HepG2 (cell line): Measurements from ENCODE around the gene SAMD8. TPM values are rescaled to one million over a fixed set of nuclear protein-coding genes. Genes with fewer than 3 reads are reported as not detected.

Source experiments
- ATAC-seq: fragments of 200-7000 bp; cut with Tn5 transposase; 3 replicates; pipeline ENCODE4 v1.9.1; 2020; ENCODE audit warnings: mild to moderate bottlenecking, moderate library complexity
- BruUV-seq: library from RNA; stranded (reverse); fragments of 400-500 nt; replicated peaks from 2 replicates; lab custom pipeline; 2021; lab: Mats Ljungman, UMichigan
- CTCF ChIA-PET: fragments of 300-600 bp; formaldehyde crosslinking; extraction: SDS; loops from one replicate; lab custom pipeline; 2021; ENCODE audit warnings: low total read pairs, inconsistent platforms, low intra/inter-chr PET ratio; lab: Yijun Ruan, JAX
- POLR2A ChIA-PET: fragments of 350-600 bp; sonication (Branson Sonifier 250); formaldehyde crosslinking; loops from one replicate; lab custom pipeline; 2020; ENCODE audit warnings: antibody characterized with exemption, inconsistent platforms; lab: Yijun Ruan, JAX
- DNase-seq: peaks from one replicate; pipeline ENCODE4 v3.0.0-alpha.2; 2015; ENCODE audit warnings: low spot score
- FAIRE-seq: peaks from 3 replicates; lab custom pipeline; 2011; peaks lifted over from hg19 to GRCh38; lab: Jason Lieb, UNC
- H2AFZ ChIP-seq: one replicate; pipeline ENCODE4 v1.6.1; 2011; ENCODE audit warnings: low read length, inconsistent platforms
- H3K27ac ChIP-seq: fragments of 300-600 bp; 3 replicates; pipeline ENCODE4 v1.8.0; 2011; ENCODE audit warnings: mixed run types, mild to moderate bottlenecking, mixed read lengths, low read length, inconsistent platforms; ENCODE audit not compliant: insufficient read depth; ENCODE audit errors: extremely low read length
- H3K27me3 ChIP-seq, 2 experiments: fragments of 200-600 bp in 1 of 2; 2 replicates in 1 of 2; 3 replicates in 1 of 2; pipeline versions ENCODE4 v1.6.0 to v1.8.0; 2011; ENCODE audit warnings: low read length in 2 of 2, mild to moderate bottlenecking in 2 of 2, moderate library complexity in 2 of 2, inconsistent platforms in 1 of 2; ENCODE audit not compliant: insufficient read depth in 2 of 2, control insufficient read depth in 1 of 2
- H3K36me3 ChIP-seq, 2 experiments: fragments of 200-600 bp in 1 of 2; replicated peaks in 1 of 2; 2 replicates in 1 of 2; 3 replicates in 1 of 2; pipeline versions ENCODE4 v1.5.1 to v1.8.0; 2011; ENCODE audit warnings: low read length in 2 of 2, inconsistent platforms in 1 of 2; ENCODE audit not compliant: insufficient read depth in 2 of 2, control insufficient read depth in 1 of 2
- H3K4me1 ChIP-seq: 2 replicates; pipeline ENCODE4 v1.5.1; 2012; ENCODE audit warnings: low read length, inconsistent platforms; ENCODE audit not compliant: insufficient read depth
- H3K4me2 ChIP-seq: 2 replicates; pipeline ENCODE4 v1.6.0; 2011; ENCODE audit warnings: low read depth, low read length, inconsistent platforms
- H3K4me3 ChIP-seq, 3 experiments: fragments of 200-600 bp in 1 of 3; sonication (generic), shearing (Covaris generic) in 1 of 3; replicated peaks in 1 of 3; 2 replicates each; pipeline ENCODE4 v1.5.1; 2011 to 2016; ENCODE audit warnings: low read length in 3 of 3, inconsistent platforms in 2 of 3, low read depth in 2 of 3, mild to moderate bottlenecking in 2 of 3, control low read depth in 1 of 3, mixed read lengths in 1 of 3; ENCODE audit not compliant: insufficient read depth in 1 of 3
- H3K79me2 ChIP-seq: one replicate; pipeline ENCODE4 v1.6.1; 2011; ENCODE audit warnings: low read length, inconsistent platforms; ENCODE audit not compliant: insufficient read depth
- H3K9ac ChIP-seq: 2 replicates; pipeline ENCODE4 v1.6.0; 2011; ENCODE audit warnings: mild to moderate bottlenecking, low read depth, low read length, inconsistent platforms; ENCODE audit not compliant: insufficient read depth
- H3K9me3 ChIP-seq: 2 replicates; pipeline ENCODE4 v1.5.1; 2012; ENCODE audit warnings: mild to moderate bottlenecking, low read length
- H4K20me1 ChIP-seq: 2 replicates; pipeline ENCODE4 v1.6.0; 2011; ENCODE audit warnings: inconsistent platforms, mild to moderate bottlenecking, low read length, moderate library complexity; ENCODE audit not compliant: insufficient read depth
- KLF9 ChIP-seq: IDR thresholded peaks from 2 replicates; pipeline ENCODE4 v1.6.1; 2016; ENCODE audit warnings: low read depth
- MAF1 ChIP-seq: sonication (generic); formaldehyde crosslinking; IDR thresholded peaks from 2 replicates; pipeline ENCODE4 v1.5.0; 2020; ENCODE audit warnings: missing genetic modification reagents, borderline replicate concordance
- WGBS: methylation state at CpG from one replicate; pipeline ENCODE4 v1.1.6; 2017; ENCODE audit warnings: low lambda C conversion rate; 5-methylcytosine and 5-hydroxymethylcytosine counted together
- in situ Hi-C: cut with HindIII; loops from 2 replicates; pipeline ENCODE4 v1.10.0; 2017; ENCODE audit warnings: low pct_unique_long_range_greater_than_20kb; ENCODE audit not compliant: extremely low pct_ligation_motif_present
- intact Hi-C: fragments of 100-400 bp; cut with micrococcal nuclease; formaldehyde crosslinking; loops from one replicate; pipeline ENCODE4 v1.10.0; 2022; ENCODE audit not compliant: unreplicated experiment
- polyA plus RNA-seq, 8 experiments: library from polyadenylated mRNA; depleted of rRNA in 3 of 8; stranded (reverse) in 7 of 8; unstranded in 1 of 8; fragments of >200 nt; fragmentation: Illumina TruSeq in 4 of 8; extraction: Trizol in 4 of 8; gene quantifications; 2 replicates each; pipeline versions ENCODE4 v1.2.1 to v1.2.3, GENCODE V29; 2011 to 2016; ENCODE audit warnings: low read depth in 4 of 8, missing spikeins in 1 of 8, mixed read lengths in 1 of 8; ENCODE audit not compliant: insufficient read depth in 1 of 8
- total RNA-seq, 5 experiments: library from RNA; depleted of rRNA; stranded (reverse); fragments of >200 nt; fragmentation: Illumina TruSeq; extraction: Trizol; gene quantifications; 2 replicates each; pipeline ENCODE4 v1.2.3, GENCODE V29; 2016; ENCODE audit warnings: low read depth in 1 of 5
- TF ChIP-seq, protein P1 (sequence below): sonication (generic); formaldehyde crosslinking; IDR thresholded peaks from 2 replicates; pipeline ENCODE4 v1.8.1; 2022; ENCODE audit warnings: low read depth, mild to moderate bottlenecking, missing genetic modification reagents
- TF ChIP-seq, protein P2 (sequence below): sonication (generic); formaldehyde crosslinking; IDR thresholded peaks from 2 replicates; pipeline ENCODE4 v1.4.0; 2020; ENCODE audit warnings: missing genetic modification reagents

Gene SAMD8
- total and polyA plus RNA-seq, 2 of the 13 experiments (the other 11 are each of a cell fraction or from before 2014, with no cell fraction given): 10.4 to 13.2 TPM

- ChIA-PET POLR2A (no interaction called here), CTCF (no interaction called here)
- peaks cover 33% of the 10 kb centered on the region for H3K4me1 ChIP-seq
- H3K79me2 ChIP-seq: no peaks in the 10 kb centered on the region
- no peaks in the 10 kb centered on the region for H3K9me3 ChIP-seq
- no peak overlapping the region for H3K27ac ChIP-seq
- no TSS peak for BruUV-seq
- in situ Hi-C loops: no loop called here
- peaks cover 3 to 49% of the 10 kb centered on the region in 2 experiments; a peak in 3 of 5 replicates for H3K27me3 ChIP-seq
- H3K36me3 ChIP-seq: no peaks in the 10 kb centered on the region
- intact Hi-C loops: no loop called here
- DNase-seq (no peak), FAIRE-seq (no peak)
- no peak overlapping the region for H2AFZ ChIP-seq
- H3K4me3 ChIP-seq: no peak overlapping the region
- H4K20me1 ChIP-seq: no peaks in the 10 kb centered on the region
- no peak overlapping the region for H3K9ac ChIP-seq
- no peak for TF ChIP-seq MAF1 (CRISPR knock-in tag)
- TF ChIP-seq, all 625 proteins: peak for 0
- ATAC-seq: no peak
- WGBS: 51% methylated on average over 10 of the region's 10 CpGs
- no peak overlapping the region for H3K4me2 ChIP-seq
Observed at GRCh38 chr10:75083972-75084833, 27.3 kb upstream of the SAMD8 start.

- CTCF ChIA-PET: no interaction called here
- H3K4me1 ChIP-seq: peaks cover 26% of the 10 kb centered on the region
- H3K27ac ChIP-seq: no peak overlapping the region
- FAIRE-seq (no peak), DNase-seq (no peak), ATAC-seq (no peak)
- peaks cover 3 to 49% of the 10 kb centered on the region in 2 experiments; a peak in 3 of 5 replicates for H3K27me3 ChIP-seq
- no peak overlapping the region for H3K4me3 ChIP-seq
- H3K9me3 ChIP-seq: no peaks in the 10 kb centered on the region
- H3K36me3 ChIP-seq: no peaks in the 10 kb centered on the region
- no peak overlapping the region for H2AFZ ChIP-seq
- BruUV-seq: no TSS peak
- POLR2A ChIA-PET: no interaction called here
- H3K4me2 ChIP-seq: no peak overlapping the region
- in situ Hi-C loops: no loop called here
- WGBS: 61% methylated on average over 10 of the region's 19 CpGs
- TF ChIP-seq, protein P1, sequence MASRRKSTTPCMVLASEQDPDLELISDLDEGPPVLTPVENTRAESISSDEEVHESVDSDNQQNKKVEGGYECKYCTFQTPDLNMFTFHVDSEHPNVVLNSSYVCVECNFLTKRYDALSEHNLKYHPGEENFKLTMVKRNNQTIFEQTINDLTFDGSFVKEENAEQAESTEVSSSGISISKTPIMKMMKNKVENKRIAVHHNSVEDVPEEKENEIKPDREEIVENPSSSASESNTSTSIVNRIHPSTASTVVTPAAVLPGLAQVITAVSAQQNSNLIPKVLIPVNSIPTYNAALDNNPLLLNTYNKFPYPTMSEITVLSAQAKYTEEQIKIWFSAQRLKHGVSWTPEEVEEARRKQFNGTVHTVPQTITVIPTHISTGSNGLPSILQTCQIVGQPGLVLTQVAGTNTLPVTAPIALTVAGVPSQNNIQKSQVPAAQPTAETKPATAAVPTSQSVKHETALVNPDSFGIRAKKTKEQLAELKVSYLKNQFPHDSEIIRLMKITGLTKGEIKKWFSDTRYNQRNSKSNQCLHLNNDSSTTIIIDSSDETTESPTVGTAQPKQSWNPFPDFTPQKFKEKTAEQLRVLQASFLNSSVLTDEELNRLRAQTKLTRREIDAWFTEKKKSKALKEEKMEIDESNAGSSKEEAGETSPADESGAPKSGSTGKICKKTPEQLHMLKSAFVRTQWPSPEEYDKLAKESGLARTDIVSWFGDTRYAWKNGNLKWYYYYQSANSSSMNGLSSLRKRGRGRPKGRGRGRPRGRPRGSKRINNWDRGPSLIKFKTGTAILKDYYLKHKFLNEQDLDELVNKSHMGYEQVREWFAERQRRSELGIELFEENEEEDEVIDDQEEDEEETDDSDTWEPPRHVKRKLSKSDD: no peak
- no peak for TF ChIP-seq KLF9 (CRISPR knock-in tag)
- TF ChIP-seq, protein P2, sequence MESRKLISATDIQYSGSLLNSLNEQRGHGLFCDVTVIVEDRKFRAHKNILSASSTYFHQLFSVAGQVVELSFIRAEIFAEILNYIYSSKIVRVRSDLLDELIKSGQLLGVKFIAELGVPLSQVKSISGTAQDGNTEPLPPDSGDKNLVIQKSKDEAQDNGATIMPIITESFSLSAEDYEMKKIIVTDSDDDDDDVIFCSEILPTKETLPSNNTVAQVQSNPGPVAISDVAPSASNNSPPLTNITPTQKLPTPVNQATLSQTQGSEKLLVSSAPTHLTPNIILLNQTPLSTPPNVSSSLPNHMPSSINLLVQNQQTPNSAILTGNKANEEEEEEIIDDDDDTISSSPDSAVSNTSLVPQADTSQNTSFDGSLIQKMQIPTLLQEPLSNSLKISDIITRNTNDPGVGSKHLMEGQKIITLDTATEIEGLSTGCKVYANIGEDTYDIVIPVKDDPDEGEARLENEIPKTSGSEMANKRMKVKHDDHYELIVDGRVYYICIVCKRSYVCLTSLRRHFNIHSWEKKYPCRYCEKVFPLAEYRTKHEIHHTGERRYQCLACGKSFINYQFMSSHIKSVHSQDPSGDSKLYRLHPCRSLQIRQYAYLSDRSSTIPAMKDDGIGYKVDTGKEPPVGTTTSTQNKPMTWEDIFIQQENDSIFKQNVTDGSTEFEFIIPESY (CRISPR knock-in tag): peak; percentile 35; the same call in 1 of the 2 replicates
- no peaks in the 10 kb centered on the region for H4K20me1 ChIP-seq
- H3K79me2 ChIP-seq: no peaks in the 10 kb centered on the region
- intact Hi-C loops: no loop called here
- H3K9ac ChIP-seq: no peak overlapping the region
Observed at GRCh38 chr10:75084834-75085384, 26.5 kb upstream of the SAMD8 start.
